Upper lobe of right lung (tissue), 1 donor: Measurements from ENCODE around the gene MSH2. TPM values are rescaled to one million over a fixed set of nuclear protein-coding genes. Genes with fewer than 3 reads are reported as not detected.
"Not testable (repeated sequence)": the region's sequence is repeated elsewhere in the genome, so short reads cannot be mapped to it uniquely, and the experiment has no call there.

Source experiments
- ATAC-seq: fragments of 200-7000 bp; cut with Tn5 transposase; one replicate; pipeline ENCODE4 v1.9.1; 2020; ENCODE audit warnings: mild to moderate bottlenecking, moderate library complexity
- DNase-seq: peaks from one replicate; pipeline ENCODE4 v3.0.0-alpha.2; 2020
- H3K27ac ChIP-seq: fragments of 200-600 bp; one replicate; pipeline ENCODE4 v1.8.0; 2022
- H3K27me3 ChIP-seq: fragments of 200-600 bp; one replicate; pipeline ENCODE4 v1.8.0; 2022; ENCODE audit warnings: mild to moderate bottlenecking
- H3K36me3 ChIP-seq: fragments of 200-600 bp; one replicate; pipeline ENCODE4 v1.8.0; 2022
- H3K4me1 ChIP-seq: fragments of 200-600 bp; one replicate; pipeline ENCODE4 v1.8.0; 2022
- H3K4me3 ChIP-seq: fragments of 200-600 bp; one replicate; pipeline ENCODE4 v1.8.0; 2022; ENCODE audit warnings: mild to moderate bottlenecking
- H3K9me3 ChIP-seq: fragments of 200-600 bp; one replicate; pipeline ENCODE4 v1.8.0; 2022
- CTCF ChIP-seq: fragments of 200-600 bp; IDR thresholded peaks from one replicate; pipeline ENCODE4 v1.8.0; 2022; ENCODE audit warnings: antibody characterized with exemption
- intact Hi-C: fragments of 100-400 bp; cut with DNase I; formaldehyde crosslinking; loops from one replicate; pipeline ENCODE4 v1.11.0; 2022
- total RNA-seq: library from RNA; stranded (reverse); fragmentation: NEBNext Ultra II Directional; extraction: Animal tissue kit (Norgen Biotek cat#: 25700); gene quantifications from one replicate; pipeline ENCODE4 v1.2.1, GENCODE V29; 2021
- donor health status: DM: no; HTN: yes; CAD: no; lungs with severe emphysema.

MSH2 gene
- total RNA-seq, 1 donor from 2014 or later = 13.3 TPM

- H3K36me3 ChIP-seq = no peaks in the 10 kb centered on the region
- peaks cover 7% of the 10 kb centered on the region for H3K4me1 ChIP-seq
- intact Hi-C loops = no loop called here
- H3K4me3 ChIP-seq = peak overlapping the region; percentile 83
- ATAC-seq (peak; percentile 10), DNase-seq (no peak)
- no peaks in the 10 kb centered on the region for H3K27me3 ChIP-seq
- no peak for TF ChIP-seq CTCF
- H3K9me3 ChIP-seq = no peaks in the 10 kb centered on the region
- peak overlapping the region; percentile 74 for H3K27ac ChIP-seq
Measured at GRCh38 chr2:47403609-47404193, 745 bp downstream of the MSH2 start.

- no peaks in the 10 kb centered on the region for H3K27me3 ChIP-seq
- peak overlapping the region; percentile 83 for H3K4me3 ChIP-seq
- no peaks in the 10 kb centered on the region for H3K9me3 ChIP-seq
- ATAC-seq (no peak), DNase-seq (no peak)
- H3K36me3 ChIP-seq = no peaks in the 10 kb centered on the region
- no peak overlapping the region for H3K27ac ChIP-seq
- peaks cover 7% of the 10 kb centered on the region for H3K4me1 ChIP-seq
- TF ChIP-seq CTCF = no peak
- intact Hi-C loops = no loop called here
Measured at GRCh38 chr2:47404356-47404755, 1.4 kb downstream of the MSH2 start.

- Histone ChIP-seq H3K4me3 (no peak overlapping the region), H3K27ac (no peak overlapping the region), H3K27me3 (no peaks in the 10 kb centered on the region), H3K36me3 (no peaks in the 10 kb centered on the region), H3K9me3 (no peaks in the 10 kb centered on the region), H3K4me1 (peaks cover 7% of the 10 kb centered on the region)
- no peak for TF ChIP-seq CTCF
- ATAC-seq (no peak), DNase-seq (no peak)
- intact Hi-C loops = no loop called here
Measured at GRCh38 chr2:47405757-47406156, 2.8 kb downstream of the MSH2 start.

GRCh38 chr2:47406649-47407330, 3.8 kb downstream of the MSH2 start:
- intact Hi-C loops, H3K4me3 ChIP-seq, H3K27ac ChIP-seq, H3K4me1 ChIP-seq, ATAC-seq, H3K27me3 ChIP-seq, H3K36me3 ChIP-seq, DNase-seq, H3K9me3 ChIP-seq: not testable (repeated sequence)

- ATAC-seq, H3K9me3 ChIP-seq, H3K27me3 ChIP-seq, DNase-seq, intact Hi-C loops, H3K4me3 ChIP-seq, H3K27ac ChIP-seq, H3K4me1 ChIP-seq, H3K36me3 ChIP-seq: not testable (repeated sequence)
Measured at GRCh38 chr2:47407976-47408375, 5.0 kb downstream of the MSH2 start.

- intact Hi-C loops = no loop called here
- TF ChIP-seq CTCF = no peak
- no peak for ATAC-seq
- H3K36me3 ChIP-seq = peaks cover 22% of the 10 kb centered on the region
- H3K27me3 ChIP-seq = no peaks in the 10 kb centered on the region
- no peaks in the 10 kb centered on the region for H3K9me3 ChIP-seq
- H3K27ac ChIP-seq = no peak overlapping the region
- no peak for DNase-seq
- H3K4me3 ChIP-seq = no peak overlapping the region
- no peaks in the 10 kb centered on the region for H3K4me1 ChIP-seq
Measured at GRCh38 chr2:47414682-47415458, 11.9 kb downstream of the MSH2 start.
